Measurements from ENCODE around the gene PITX3.

GRCh38 chr10:102185272-102185671 is 56.0 kb downstream of the PITX3 start:
- TF ChIP-seq CTCF (IDR thresholded peaks at IDR 0.05; ENCODE audit: insufficient read depth, low read length) (no peak), POLR2AphosphoS5 (IDR thresholded peaks at IDR 0.05; ENCODE audit: low read depth) (no peak)
